Aorta (tissue), 5 donors: Measurements from ENCODE around the gene FAM107B. TPM values are rescaled to one million over a fixed set of nuclear protein-coding genes. Genes with fewer than 3 reads are reported as not detected.

ENCODE experiments used
- ATAC-seq: fragments of 200-7000 bp; cut with Tn5 transposase; one replicate; pipeline ENCODE4 v1.9.1; 2022; ENCODE audit warnings: moderate library complexity; ENCODE audit not compliant: low FRiP score
- DNase-seq, 2 donors: peaks; one replicate each; pipeline ENCODE4 v3.0.0-alpha.2; 2020
- H3K27ac ChIP-seq, 2 donors: one replicate each; pipeline ENCODE4 v1.5.1; 2013; ENCODE audit warnings: low read length in 2 of 2, mild to moderate bottlenecking in 2 of 2, moderate library complexity in 2 of 2, control low read depth in 1 of 2, inconsistent platforms in 1 of 2, low read depth in 1 of 2
- H3K27me3 ChIP-seq, 2 donors: one replicate each; pipeline ENCODE4 v1.6.1; 2013; ENCODE audit warnings: control low read depth in 1 of 2, low read length in 1 of 2, mild to moderate bottlenecking in 1 of 2, moderate library complexity in 1 of 2; ENCODE audit not compliant: insufficient read depth in 2 of 2, control insufficient read depth in 1 of 2
- H3K36me3 ChIP-seq, 2 donors: one replicate each; pipeline ENCODE4 v1.6.1; 2013; ENCODE audit warnings: control low read depth in 1 of 2, low read length in 1 of 2, mild to moderate bottlenecking in 1 of 2; ENCODE audit not compliant: insufficient read depth in 2 of 2, control insufficient read depth in 1 of 2
- H3K4me1 ChIP-seq, 2 donors: one replicate each; pipeline ENCODE4 v1.6.1; 2013; ENCODE audit warnings: low read length in 2 of 2, control low read depth in 1 of 2, mild to moderate bottlenecking in 1 of 2, moderate library complexity in 1 of 2; ENCODE audit not compliant: insufficient read depth in 2 of 2, control insufficient read depth in 1 of 2
- H3K4me3 ChIP-seq, 2 donors: one replicate each; pipeline ENCODE4 v1.5.1; 2013; ENCODE audit warnings: low read length in 2 of 2, control low read depth in 1 of 2, mild to moderate bottlenecking in 1 of 2
- H3K9me3 ChIP-seq: one replicate; pipeline ENCODE4 v1.6.1; 2013; ENCODE audit warnings: mild to moderate bottlenecking, low read length; ENCODE audit not compliant: control insufficient read depth
- WGBS, 2 donors: extraction: QIAGEN DNeasy Blood & Tissue Kit; methylation state at CpG; one replicate each; pipeline ENCODE4 v1.1.7; 2013; 5-methylcytosine and 5-hydroxymethylcytosine counted together
- intact Hi-C, 2 donors: fragments of 100-400 bp; cut with DNase I; formaldehyde crosslinking; loops; one replicate each; pipeline versions ENCODE4 v1.14.2 to v1.15.0; 2022
- polyA plus RNA-seq, 2 donors: library from polyadenylated mRNA; stranded (reverse); fragments of 200-250 nt; gene quantifications; one replicate each; pipeline ENCODE4 v1.2.3, GENCODE V29; 2013
- total RNA-seq, 2 donors: library from RNA; stranded (reverse); fragmentation: NEBNext Ultra II Directional; extraction: Animal tissue kit (Norgen Biotek cat#: 25700); gene quantifications; one replicate each; pipeline ENCODE4 v1.2.1, GENCODE V29; 2021
- donor health status: healthy with polysubstance abuse.
- donor health status: Bipolar disorder and iron deficiency.
- donor health status: DM: no; HTN: no; CAD: no.
- donor health status: DM: no; HTN: no; CAD: no.
- donor health status: DM: yes; HTN: yes; CAD: no.

FAM107B gene
- total and polyA plus RNA-seq, 4 donors: 16.6 to 58.5 (median 33.1) TPM

DNA sequence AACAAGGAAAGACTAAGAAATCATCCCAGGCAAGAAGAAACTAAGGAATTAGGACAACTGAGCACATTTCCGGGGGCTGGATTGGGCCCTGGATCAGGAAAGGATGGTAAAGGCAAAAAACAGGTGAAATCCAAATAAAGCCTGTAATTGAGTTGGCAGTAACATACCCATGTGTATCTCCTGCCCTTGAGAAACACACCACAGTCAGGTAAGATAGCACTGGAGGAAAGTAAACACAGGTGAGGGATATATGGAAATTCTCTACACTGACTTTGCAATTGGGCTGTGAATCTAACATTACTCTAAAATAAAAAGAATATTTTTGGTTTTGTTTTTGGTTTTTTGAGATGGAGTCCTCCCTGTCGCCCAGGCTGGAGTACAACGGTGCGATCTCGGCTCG is 303.8 kb downstream of the FAM107B start:
- Histone ChIP-seq H3K36me3 (no peaks in the 10 kb centered on the region), H3K9me3 (no peaks in the 10 kb centered on the region), H3K4me1 (no peaks in the 10 kb centered on the region), H3K4me3 (no peak overlapping the region), H3K27ac (no peak overlapping the region), H3K27me3 (no peaks in the 10 kb centered on the region)
- DNase-seq (no peak), ATAC-seq (no peak)
- intact Hi-C loops: loop anchor here in 1 of 2 donors (10.0 kb wide), 2 partner anchors 146 to 676 kb away; no protein-coding TSS in a partner anchor
- whole genome bisulfite sequencing, 2 donors: 96 to 98% methylated on average over 6 of the region's 6 CpGs

DNA sequence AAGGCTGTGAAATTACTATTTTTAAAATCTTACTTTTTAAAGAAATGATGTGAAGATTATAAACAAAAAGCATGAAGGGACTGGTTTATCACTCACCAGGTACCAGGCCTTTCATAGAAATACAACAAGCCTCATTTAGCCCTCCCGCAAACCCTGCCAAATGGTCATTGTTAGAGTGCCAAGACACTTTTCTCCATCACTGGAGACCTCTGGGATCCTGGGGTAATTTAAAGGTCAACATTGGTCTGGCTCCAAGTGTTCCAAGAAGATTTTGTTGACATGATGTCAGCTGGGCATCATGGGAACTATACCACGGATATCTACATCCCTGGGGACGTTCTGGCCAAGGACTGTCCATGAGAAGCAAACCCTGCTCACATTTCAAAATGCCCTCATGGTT is 306.0 kb downstream of the FAM107B start:
- H3K4me1 ChIP-seq: no peaks in the 10 kb centered on the region
- ATAC-seq: no peak

More for the DNA sequence above, 306.0 kb downstream of the FAM107B start:
- intact Hi-C loops: no loop called here
- H3K27me3 ChIP-seq: no peaks in the 10 kb centered on the region
- no peaks in the 10 kb centered on the region for H3K36me3 ChIP-seq
- no peak overlapping the region for H3K4me3 ChIP-seq
- no peak for DNase-seq
- no peak overlapping the region for H3K27ac ChIP-seq
- WGBS, 2 donors: 41 to 47% methylated on average over 3 of the region's 3 CpGs
- no peaks in the 10 kb centered on the region for H3K9me3 ChIP-seq

Other genes with a start within 250 kb of the FAM107B start
- 1 to 10 TPM; 1.9 TPM for gene CDNF, start 63.1 kb upstream of the FAM107B start, total RNA-seq
- 1 to 10 TPM in 1 of 2 donors, not detected in 1; 1.3 TPM for gene CDNF, start 63.1 kb upstream of the FAM107B start, polyA plus RNA-seq
- gene HSPA14, start 63.4 kb upstream of the FAM107B start, total RNA-seq: 10 to 100 TPM; 11.5 TPM
- 10 to 100 TPM in 1 of 2 donors, 1 to 10 TPM in 1; 7.3 to 11.7 TPM for gene HSPA14, start 63.4 kb upstream of the FAM107B start, polyA plus RNA-seq
- gene MSANTD7, start 63.4 kb upstream of the FAM107B start, total RNA-seq: 1 to 10 TPM; 7.0 to 8.2 TPM
- gene MSANTD7, start 63.4 kb upstream of the FAM107B start, polyA plus RNA-seq: 1 to 10 TPM; 2.6 to 4.1 TPM
- gene SUV39H2, start 104.0 kb upstream of the FAM107B start, total RNA-seq: 1 to 10 TPM; 5.2 to 8.0 TPM
- 1 to 10 TPM; 1.1 to 3.0 TPM for gene SUV39H2, start 104.0 kb upstream of the FAM107B start, polyA plus RNA-seq
- 10 to 100 TPM in 1 of 2 donors, 1 to 10 TPM in 1; 9.3 to 16.6 TPM for gene DCLRE1C, start 179.2 kb upstream of the FAM107B start, total RNA-seq
- gene DCLRE1C, start 179.2 kb upstream of the FAM107B start, polyA plus RNA-seq: 1 to 10 TPM; 1.6 to 5.9 TPM
- gene MEIG1, start 184.5 kb upstream of the FAM107B start, total RNA-seq: not detected
- not detected for gene MEIG1, start 184.5 kb upstream of the FAM107B start, polyA plus RNA-seq